NB4 (cell line): Measurements from ENCODE around the gene RNF44.

Experiments
- CTCF ChIP-seq: IDR thresholded peaks from one replicate; pipeline ENCODE4 v1.5.1; 2012; ENCODE audit warnings: low read depth, low read length
- POLR2A ChIP-seq: IDR thresholded peaks from 2 replicates; pipeline ENCODE4 v1.6.1; 2011; ENCODE audit warnings: mild to moderate bottlenecking; ENCODE audit not compliant: insufficient read length; ENCODE audit errors: extremely low read depth
- TF ChIP-seq, protein P1 (sequence below): IDR thresholded peaks from 2 replicates; pipeline ENCODE4 v1.6.1; 2011; ENCODE audit warnings: low read depth, low read length

- TF ChIP-seq, protein P1, sequence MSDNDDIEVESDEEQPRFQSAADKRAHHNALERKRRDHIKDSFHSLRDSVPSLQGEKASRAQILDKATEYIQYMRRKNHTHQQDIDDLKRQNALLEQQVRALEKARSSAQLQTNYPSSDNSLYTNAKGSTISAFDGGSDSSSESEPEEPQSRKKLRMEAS: peak; percentile 69
- TF ChIP-seq CTCF: no peak
- no peak for TF ChIP-seq POLR2A
Observed at GRCh38 chr5:176533894-176534611, 3.1 kb downstream of the RNF44 start.
